HG03196 (cell line): ENCODE results near the gene ENO3.

Source experiments
- ATAC-seq: cut with Tn5 transposase; IDR thresholded peaks from one replicate; pipeline ENCODE4 v1.9.1; 2021; ENCODE audit not compliant: unreplicated experiment

Gene ENO3

DNA sequence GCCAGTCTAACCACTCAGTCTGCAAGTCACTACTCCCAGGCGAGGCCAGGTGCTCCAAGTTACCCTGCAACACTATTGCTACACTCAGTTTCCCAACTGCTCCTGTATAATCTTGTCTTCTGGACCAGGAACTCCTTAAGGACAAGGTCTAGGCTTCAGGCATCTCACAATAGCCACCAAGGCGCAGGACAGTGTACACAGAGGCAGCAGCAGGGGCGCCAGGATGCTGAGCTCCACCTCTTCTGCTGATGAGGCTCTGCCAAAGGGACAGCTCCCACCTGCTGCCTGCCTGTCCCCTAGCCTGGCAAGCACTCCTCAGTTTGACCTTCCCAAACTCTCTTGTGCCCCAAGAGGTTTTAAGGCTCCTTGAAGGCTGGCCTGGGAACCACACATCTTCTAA, 14.5 kb upstream of the ENO3 start:
- ATAC-seq = no peak

- ATAC-seq = no peak
Observed at GRCh38 chr17:4937553-4937952, 13.4 kb upstream of the ENO3 start.

DNA sequence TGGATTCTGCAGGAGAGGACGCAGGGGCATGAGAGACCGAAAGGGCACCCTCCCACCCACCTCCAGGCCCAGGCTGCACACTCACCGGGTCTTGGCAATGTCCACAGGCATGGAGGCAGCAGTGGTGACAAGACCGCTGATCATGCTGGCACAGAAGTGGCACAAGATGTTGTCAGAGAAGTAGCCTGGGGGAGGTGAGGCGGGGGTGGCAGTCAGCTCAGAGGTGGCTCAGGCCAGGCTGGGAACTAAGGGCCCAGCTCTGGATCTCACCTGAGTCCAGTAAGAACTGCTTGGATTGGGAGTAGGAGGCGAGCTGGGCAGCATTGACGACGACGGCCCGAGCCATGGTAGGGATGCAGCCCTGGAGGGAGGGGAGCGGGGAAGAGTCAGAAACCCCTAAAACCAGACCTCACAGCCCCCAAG, 12.8 kb upstream of the ENO3 start:
- ATAC-seq = no peak

DNA sequence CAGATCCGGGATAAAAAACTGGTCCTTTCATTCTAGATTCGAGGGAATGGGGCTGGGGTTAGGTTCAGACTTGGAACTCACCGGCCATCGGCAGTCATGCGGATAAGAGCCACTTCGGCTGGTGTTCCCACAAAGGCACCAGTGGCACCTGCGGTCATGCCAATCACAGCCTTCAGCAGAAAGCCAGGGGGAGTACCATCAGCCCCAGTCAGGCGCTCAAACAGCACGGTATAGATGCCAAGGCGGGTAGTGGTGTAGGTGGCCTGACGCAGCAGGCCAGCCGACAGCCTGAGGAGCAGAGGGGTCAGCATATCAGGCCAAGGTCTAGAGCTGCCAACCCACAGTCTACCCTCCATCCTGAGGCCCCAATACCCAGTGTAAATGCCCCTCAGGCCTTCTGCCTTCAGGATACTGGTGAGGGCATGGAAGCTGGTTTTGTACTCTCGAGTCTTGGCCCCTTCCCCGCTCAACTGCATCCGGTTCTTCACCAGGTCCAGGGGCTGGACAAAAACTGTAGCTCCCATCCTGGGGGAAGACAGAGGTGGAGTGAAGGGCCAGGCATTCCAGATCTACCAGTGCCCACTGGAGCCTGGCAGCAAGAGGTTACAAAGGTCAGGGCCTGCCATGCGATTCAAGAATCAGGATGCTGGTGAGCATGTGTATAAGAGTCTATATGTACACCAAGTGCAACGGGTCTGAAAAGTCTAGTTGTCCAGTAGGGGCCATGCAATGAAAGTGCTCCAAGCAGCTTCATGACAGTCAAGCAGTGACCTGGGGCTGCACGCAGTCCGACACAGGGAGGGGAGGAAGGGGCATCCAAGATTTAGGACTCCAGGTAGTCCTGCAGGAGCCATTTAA, 12.0 kb upstream of the ENO3 start:
- ATAC-seq = no peak

DNA sequence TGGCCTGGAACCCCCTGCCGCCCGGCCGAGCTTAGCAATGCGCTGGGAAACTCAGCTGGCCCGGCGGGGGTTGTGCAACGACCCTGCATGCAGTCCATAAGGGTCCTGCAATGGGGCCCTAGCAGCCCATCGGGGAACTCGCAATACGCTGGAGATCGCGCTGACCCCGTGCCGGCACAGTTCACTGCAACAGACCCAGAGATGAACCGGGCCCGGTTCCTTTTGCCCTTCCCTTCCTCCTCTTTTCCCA, 11.4 kb upstream of the ENO3 start:
- peak; percentile 6 for ATAC-seq

DNA sequence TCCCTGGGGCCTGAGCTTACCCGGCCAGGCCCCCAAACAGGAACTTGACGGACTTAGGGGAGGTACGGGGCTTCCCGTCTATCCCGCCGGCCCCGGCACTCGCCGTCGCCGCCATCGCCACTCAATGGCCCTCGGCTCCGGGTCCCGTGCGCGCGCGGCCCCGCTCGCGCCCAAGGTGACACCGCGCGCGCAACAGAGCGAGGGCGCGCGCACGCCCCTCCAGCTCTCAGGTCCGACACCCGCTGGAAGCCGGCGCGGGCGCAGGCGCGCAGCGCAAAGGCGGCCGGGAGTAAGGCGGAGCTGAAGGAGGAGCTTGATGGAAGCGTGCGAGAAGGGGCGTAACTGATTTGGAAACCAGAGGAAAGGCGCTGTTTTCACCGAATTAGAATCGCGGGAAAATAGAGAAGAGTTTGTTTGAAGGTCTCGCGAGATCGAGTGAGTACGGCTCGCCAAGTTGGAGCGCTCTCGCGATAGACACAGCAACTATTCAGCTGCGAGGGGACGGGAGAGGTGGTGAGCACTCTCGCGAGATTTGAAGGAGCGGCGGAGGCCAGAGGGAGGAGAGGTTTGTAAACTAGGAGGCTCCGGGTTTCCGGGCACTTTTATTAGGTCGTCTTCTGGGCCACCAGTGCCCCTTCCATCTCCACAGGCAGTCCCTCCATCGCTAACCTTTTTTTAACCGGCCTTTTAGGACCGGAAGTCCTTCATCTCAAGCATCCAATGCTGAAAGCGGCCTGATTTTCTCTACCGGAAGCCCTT, 10.9 kb upstream of the ENO3 start, which contains the start of the genes RNF167 and SLC25A11:
Gene RNF167, plus strand, starts transcription at position 473 of the 759 bp plus-strand sequence. CDS start 642 bp downstream, outside the sequence.
Gene SLC25A11, minus strand, starts transcription at position 251 of the 759 bp plus-strand sequence. Its CDS starts 136 bp downstream, at position 115.
- peak; percentile 72 for ATAC-seq

- no peak for ATAC-seq
Observed at GRCh38 chr17:4940555-4941318, 10.2 kb upstream of the ENO3 start.

GRCh38 chr17:4941319-4941610, 9.7 kb upstream of the ENO3 start:
- no peak for ATAC-seq

DNA sequence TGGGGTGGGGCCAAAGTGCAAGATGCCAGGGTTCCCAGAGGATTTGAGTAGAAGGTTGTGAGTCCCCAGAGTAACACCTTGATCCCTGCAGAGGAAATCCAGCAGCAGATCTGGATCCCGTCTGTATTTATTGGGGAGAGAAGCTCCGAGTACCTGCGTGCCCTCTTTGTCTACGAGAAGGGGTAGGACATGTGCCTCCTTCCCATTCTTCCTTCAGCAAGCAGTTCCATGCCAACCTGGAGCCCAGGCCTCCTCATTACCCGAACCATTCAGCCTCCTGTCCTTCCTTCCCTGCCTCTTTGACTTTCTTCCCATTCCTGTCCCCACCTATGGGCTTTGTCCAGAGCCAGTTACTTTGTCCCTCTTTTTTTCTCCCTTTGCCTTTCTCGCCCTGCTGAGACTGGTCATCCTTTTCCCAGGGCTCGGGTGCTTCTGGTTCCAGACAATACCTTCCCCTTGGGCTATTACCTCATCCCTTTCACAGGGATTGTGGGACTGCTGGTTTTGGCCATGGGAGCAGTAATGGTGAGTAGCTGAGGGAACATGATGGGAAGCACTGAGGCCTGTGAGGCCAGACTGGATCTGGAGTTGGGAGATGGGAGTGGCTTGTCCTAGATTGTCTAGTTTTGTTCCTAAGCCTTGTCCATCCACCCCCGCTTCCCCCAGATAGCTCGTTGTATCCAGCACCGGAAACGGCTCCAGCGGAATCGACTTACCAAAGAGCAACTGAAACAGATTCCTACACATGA, 8.0 kb upstream of the ENO3 start:
- no peak for ATAC-seq

- ATAC-seq = no peak
Observed at GRCh38 chr17:4944163-4944553, 6.8 kb upstream of the ENO3 start.

- ATAC-seq = no peak
Observed at GRCh38 chr17:4944554-4945175, 6.3 kb upstream of the ENO3 start.

DNA sequence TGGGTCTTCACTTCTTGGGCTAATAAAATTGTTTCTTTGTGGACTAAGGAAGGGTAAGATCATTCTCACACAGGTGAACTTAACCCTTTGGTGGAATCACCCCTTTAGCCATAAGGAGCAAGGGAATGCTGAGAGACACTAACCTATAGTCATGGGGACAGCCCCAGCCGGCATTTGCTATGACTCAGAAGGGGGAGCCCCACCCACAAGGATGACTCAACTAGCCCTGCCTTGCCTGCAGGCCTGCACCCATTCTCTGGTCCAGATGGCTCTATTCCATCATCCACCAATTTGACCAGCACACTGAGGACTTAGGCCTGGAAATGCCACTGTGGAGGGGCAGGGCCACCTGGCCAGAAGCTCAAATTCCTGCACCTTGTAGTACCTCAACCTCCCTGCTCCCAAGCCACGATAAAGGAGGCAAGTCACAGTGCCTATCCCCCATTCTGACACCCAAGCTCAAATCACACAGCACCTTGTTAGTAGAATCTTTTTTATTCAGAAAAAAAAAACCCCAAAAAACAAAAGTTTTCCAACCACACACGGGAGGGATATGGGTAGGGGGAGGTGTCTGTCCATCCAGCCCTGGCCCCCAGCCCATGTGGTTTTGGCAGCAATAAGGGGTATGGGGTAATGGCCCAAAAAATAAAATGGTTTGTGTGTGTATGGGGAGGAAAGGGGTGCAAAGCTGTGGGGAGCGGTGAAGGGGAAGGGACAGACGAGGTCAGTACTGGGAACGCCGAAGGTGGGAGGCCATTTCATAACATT, 5.6 kb upstream of the ENO3 start:
- ATAC-seq = peak; percentile 21

GRCh38 chr17:4945944-4946280, 5.0 kb upstream of the ENO3 start:
- no peak for ATAC-seq

- ATAC-seq = no peak
Observed at GRCh38 chr17:4946312-4946976, 4.5 kb upstream of the ENO3 start.

GRCh38 chr17:4947010-4947410, 3.9 kb upstream of the ENO3 start:
- ATAC-seq = no peak

DNA sequence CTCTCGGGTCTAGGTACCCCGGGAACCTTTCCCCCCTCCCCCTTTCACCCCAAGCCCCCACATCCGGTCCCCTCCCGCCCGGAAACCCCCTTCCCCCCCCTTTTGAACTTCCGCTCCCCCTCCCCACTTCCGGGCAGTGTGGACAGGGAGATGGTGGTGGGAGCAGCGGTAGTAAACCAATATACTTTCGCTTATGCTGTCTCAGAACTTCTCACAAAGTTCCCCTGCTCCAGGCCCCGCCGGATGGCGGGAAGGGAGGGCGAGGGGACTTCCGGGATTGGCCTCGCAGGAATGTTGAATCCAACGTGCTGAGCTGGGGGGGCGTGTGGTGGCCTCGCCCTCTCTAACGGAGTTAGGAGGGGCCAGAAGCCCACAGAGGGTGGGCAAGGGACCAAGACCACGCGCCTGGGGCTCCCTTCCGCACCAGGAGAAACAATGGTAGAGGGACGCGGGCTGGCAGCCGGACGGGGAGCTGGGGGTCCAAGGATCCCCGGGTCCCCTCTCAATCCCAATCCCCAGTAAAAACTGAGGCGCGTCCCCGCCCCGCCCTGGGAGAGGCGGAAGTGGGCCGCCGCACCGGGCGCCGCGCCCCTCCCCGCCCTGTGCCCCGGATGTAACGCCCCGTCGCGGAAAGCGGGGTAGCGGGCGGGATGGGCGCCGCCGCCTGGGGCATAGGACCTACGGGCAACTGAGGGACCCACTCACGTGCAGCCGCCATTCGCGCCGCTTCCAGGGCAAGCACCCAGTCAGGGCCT, 3.3 kb upstream of the ENO3 start:
- peak; percentile 11 for ATAC-seq

DNA sequence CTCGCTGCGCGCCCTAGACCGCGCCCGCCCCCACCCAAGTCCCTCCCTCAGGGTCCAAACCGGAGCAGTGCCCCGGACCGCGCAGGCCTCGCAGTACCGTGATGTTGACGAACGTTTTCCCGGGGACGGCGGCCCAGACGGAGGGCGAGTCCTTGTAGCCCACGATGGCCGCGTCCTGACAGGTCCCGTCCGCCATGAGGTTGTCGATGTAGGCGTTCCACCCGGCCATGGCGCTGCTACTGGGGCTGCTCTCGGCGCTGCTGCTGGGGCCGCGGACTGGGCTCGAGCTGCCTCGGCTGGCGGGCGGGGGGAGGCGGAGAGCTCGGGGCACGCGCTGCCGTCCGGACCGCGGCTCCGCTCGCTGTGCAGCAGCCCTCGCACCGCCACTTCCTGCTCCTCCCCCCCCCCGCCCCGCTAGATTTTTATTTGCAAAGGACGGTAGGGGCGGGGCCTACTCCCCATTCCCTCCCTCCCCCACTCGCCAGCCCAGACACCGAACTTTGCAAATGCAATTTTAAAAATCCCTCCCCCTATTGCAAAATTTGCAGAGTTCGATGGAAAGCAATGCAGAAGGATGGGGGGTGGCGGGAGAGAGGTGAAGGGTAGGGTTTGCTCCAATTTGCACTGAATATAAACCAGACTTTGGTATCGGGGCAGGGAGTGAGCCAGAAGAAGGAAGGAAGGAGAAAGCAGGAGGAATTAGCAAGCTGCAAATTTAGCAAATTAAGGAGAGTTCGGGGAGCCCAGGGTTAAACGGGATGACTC, 2.6 kb upstream of the ENO3 start, which contains the start of gene PFN1:
Gene PFN1, minus strand, starts transcription at position 365 of the 765 bp plus-strand sequence. Its CDS starts 136 bp downstream, at position 229.
- peak; percentile 21 for ATAC-seq

DNA sequence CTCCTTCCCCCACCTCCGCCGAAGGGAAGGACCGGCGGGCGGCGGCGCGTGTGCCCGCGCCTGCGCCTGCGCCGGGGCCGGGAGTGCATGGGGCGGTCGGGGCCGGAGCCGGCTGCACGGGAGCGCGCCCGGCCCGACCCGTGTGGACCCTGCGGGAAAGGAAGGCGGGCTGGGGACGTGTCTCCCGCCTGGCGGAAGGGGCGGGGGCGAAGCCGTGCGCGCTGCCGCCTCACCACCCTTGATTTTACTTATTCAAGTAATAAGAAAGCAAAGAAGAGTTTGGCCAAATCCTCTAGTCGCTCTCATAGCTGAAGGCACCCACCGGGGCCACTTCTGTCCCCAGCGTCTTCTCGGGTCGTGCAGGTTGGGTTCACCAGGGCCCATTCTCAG, 2.0 kb upstream of the ENO3 start:
- peak; percentile 30 for ATAC-seq
